ENCODE data around the gene CLRN3.

The CLRN3 gene

GRCh38 chr10:127905001-127905847, 12.5 kb upstream of the CLRN3 start:
- POLR2A ChIA-PET, result interaction anchor here (0.7 kb wide), 1 partner anchor 107 kb away, joined by 3 read pairs; no protein-coding TSS in a partner anchor
- CTCF ChIA-PET, result interaction anchor here (0.7 to 3.7 kb wide), 11 partner anchors 16 to 168 kb away, joined by 3 to 154 read pairs (median 7); no protein-coding TSS in a partner anchor
- no peak for TF ChIP-seq KLF8 (tag by site-specific recombination; IDR thresholded peaks at IDR 0.05)
- TF ChIP-seq MYNN (tag by site-specific recombination; IDR thresholded peaks at IDR 0.05; ENCODE audit: borderline replicate concordance), result no peak
- TF ChIP-seq BCL11B (tag by site-specific recombination; IDR thresholded peaks at IDR 0.05; ENCODE audit: low read depth), result no peak
- no peak for TF ChIP-seq ZNF48 (tag by site-specific recombination; IDR thresholded peaks at IDR 0.05)
- TF ChIP-seq ZNF394 (tag by site-specific recombination; IDR thresholded peaks at IDR 0.05; ENCODE audit: borderline replicate concordance), result no peak
- no peak for TF ChIP-seq ZNF518A (tag by site-specific recombination; conservative IDR thresholded peaks at IDR 0.05; ENCODE audit: low read depth)
- TF ChIP-seq ZNF324 (tag by site-specific recombination; IDR thresholded peaks at IDR 0.05), result no peak
- no peak for TF ChIP-seq ZNF776 (tag by site-specific recombination; IDR thresholded peaks at IDR 0.05; ENCODE audit: borderline replicate concordance)
- no peak for TF ChIP-seq ZNF544 (tag by site-specific recombination; IDR thresholded peaks at IDR 0.05)
- no peak for TF ChIP-seq EGR2 (tag by site-specific recombination; IDR thresholded peaks at IDR 0.05; ENCODE audit: low read depth)
- no peak for TF ChIP-seq RBAK (tag by site-specific recombination; IDR thresholded peaks at IDR 0.05)
- TF ChIP-seq SP7 (tag by site-specific recombination; IDR thresholded peaks at IDR 0.05), result no peak
- no peak for TF ChIP-seq MEIS1 (CRISPR knock-in tag; IDR thresholded peaks at IDR 0.05; ENCODE audit: borderline replicate concordance)
- no peak for TF ChIP-seq ZNF629 (tag by site-specific recombination; IDR thresholded peaks at IDR 0.05)
- TF ChIP-seq ZNF341 (tag by site-specific recombination; IDR thresholded peaks at IDR 0.05; ENCODE audit: low read depth), result no peak
- no peak for TF ChIP-seq ZIC2 (tag by site-specific recombination; IDR thresholded peaks at IDR 0.05)
- TF ChIP-seq ZNF362 (tag by site-specific recombination; IDR thresholded peaks at IDR 0.05), result no peak
- TF ChIP-seq ZNF23 (tag by site-specific recombination; IDR thresholded peaks at IDR 0.05; ENCODE audit: borderline replicate concordance), result no peak
- Histone ChIP-seq H3K4me3 (ENCODE audit: low read depth, low read length) (no peak overlapping the region), H3K36me3 (ENCODE audit: control insufficient read depth in 2 of 2, insufficient read depth in 1 of 2, low read length in 2 of 2) (no peaks in the 10 kb centered on the region), H3K9me3 (ENCODE audit: control insufficient read depth, insufficient read depth, low read depth, low read length) (no peaks in the 10 kb centered on the region; the same call in 1 of the 2 replicates), H3K27ac (ENCODE audit: extremely low read depth, low read depth, low read length) (no peak overlapping the region), H3K4me1 (ENCODE audit: control insufficient read depth, insufficient read depth, low read length) (no peaks in the 10 kb centered on the region)

Measured in HEK293 (cell line).